ENCODE results near the gene USP14. TPM values are rescaled to one million over a fixed set of nuclear protein-coding genes. Genes with fewer than 3 reads are reported as not detected.

Gene USP14
- total RNA-seq, 1 donor from 2014 or later: 60.1 TPM

GRCh38 chr18:231563-231962, 73.2 kb downstream of the USP14 start:
- H3K27ac Mint-ChIP-seq (ENCODE audit: unreplicated experiment): no peak overlapping the region
- H3K9me3 Mint-ChIP-seq (ENCODE audit: unreplicated experiment): no peaks in the 10 kb centered on the region
- H3K36me3 Mint-ChIP-seq (ENCODE audit: low read depth, unreplicated experiment): peaks cover 5% of the 10 kb centered on the region
- no peak overlapping the region for H3K4me3 Mint-ChIP-seq (ENCODE audit: unreplicated experiment)
- no peaks in the 10 kb centered on the region for H3K4me1 Mint-ChIP-seq (ENCODE audit: unreplicated experiment)
- TF ChIP-seq, protein P1, sequence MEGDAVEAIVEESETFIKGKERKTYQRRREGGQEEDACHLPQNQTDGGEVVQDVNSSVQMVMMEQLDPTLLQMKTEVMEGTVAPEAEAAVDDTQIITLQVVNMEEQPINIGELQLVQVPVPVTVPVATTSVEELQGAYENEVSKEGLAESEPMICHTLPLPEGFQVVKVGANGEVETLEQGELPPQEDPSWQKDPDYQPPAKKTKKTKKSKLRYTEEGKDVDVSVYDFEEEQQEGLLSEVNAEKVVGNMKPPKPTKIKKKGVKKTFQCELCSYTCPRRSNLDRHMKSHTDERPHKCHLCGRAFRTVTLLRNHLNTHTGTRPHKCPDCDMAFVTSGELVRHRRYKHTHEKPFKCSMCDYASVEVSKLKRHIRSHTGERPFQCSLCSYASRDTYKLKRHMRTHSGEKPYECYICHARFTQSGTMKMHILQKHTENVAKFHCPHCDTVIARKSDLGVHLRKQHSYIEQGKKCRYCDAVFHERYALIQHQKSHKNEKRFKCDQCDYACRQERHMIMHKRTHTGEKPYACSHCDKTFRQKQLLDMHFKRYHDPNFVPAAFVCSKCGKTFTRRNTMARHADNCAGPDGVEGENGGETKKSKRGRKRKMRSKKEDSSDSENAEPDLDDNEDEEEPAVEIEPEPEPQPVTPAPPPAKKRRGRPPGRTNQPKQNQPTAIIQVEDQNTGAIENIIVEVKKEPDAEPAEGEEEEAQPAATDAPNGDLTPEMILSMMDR (IDR thresholded peaks at IDR 0.05; ENCODE audit: unreplicated experiment): no peak
- no peak for DNase-seq (ENCODE audit: low spot score)
- H3K27me3 Mint-ChIP-seq (ENCODE audit: unreplicated experiment): peaks cover 2% of the 10 kb centered on the region

GRCh38 chr18:240175-240574, 81.8 kb downstream of the USP14 start:
- no peak overlapping the region for H3K27ac Mint-ChIP-seq (ENCODE audit: unreplicated experiment)
- no peak for DNase-seq (ENCODE audit: low spot score)
- TF ChIP-seq, protein P1 (IDR thresholded peaks at IDR 0.05; ENCODE audit: unreplicated experiment): no peak
- no peaks in the 10 kb centered on the region for H3K27me3 Mint-ChIP-seq (ENCODE audit: unreplicated experiment)
- H3K36me3 Mint-ChIP-seq (ENCODE audit: low read depth, unreplicated experiment): peaks cover 26% of the 10 kb centered on the region
- no peaks in the 10 kb centered on the region for H3K4me1 Mint-ChIP-seq (ENCODE audit: unreplicated experiment)
- H3K4me3 Mint-ChIP-seq (ENCODE audit: unreplicated experiment): no peak overlapping the region
- no peaks in the 10 kb centered on the region for H3K9me3 Mint-ChIP-seq (ENCODE audit: unreplicated experiment)

DNA sequence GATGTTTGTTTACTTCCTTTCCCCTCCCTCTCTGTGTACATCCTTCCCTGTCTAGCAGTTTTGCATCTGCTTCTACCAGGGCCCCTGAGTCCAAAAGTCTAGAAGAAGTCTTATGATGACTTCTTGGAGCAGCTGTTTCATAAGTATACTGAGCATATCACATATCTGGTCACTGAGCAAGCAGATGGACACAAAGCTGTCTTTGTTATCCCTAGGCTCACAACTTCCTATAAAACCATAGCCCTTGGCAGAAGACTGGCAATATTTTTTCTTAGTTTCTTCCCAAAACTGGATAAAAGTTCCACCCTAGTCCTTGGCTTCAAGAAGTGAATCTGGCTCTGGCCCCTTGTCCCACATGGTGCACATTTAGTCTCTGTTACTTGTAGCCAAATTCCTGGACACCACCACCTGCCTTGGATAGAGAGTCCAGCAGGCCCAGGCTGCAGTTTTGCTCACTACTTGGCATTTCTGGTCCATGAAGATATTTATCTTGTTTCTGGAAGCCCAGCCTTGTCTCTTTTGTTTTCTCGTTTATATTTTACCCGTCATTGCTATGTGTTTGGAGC, 87.0 kb downstream of the USP14 start:
- Mint-ChIP-seq H3K27ac (ENCODE audit: unreplicated experiment) (no peak overlapping the region), H3K4me1 (ENCODE audit: unreplicated experiment) (no peaks in the 10 kb centered on the region)

GRCh38 chr18:248053-248452, 89.7 kb downstream of the USP14 start:
- peaks cover 38% of the 10 kb centered on the region for H3K36me3 Mint-ChIP-seq (ENCODE audit: low read depth, unreplicated experiment)
- peak overlapping the region; percentile 48 for H3K4me3 Mint-ChIP-seq (ENCODE audit: unreplicated experiment)

More for the DNA sequence above, 87.0 kb downstream of the USP14 start:
- Mint-ChIP-seq H3K27me3 (ENCODE audit: unreplicated experiment) (no peaks in the 10 kb centered on the region), H3K9me3 (ENCODE audit: unreplicated experiment) (no peaks in the 10 kb centered on the region), H3K4me3 (ENCODE audit: unreplicated experiment) (no peak overlapping the region), H3K36me3 (ENCODE audit: low read depth, unreplicated experiment) (peaks cover 40% of the 10 kb centered on the region)
- no peak for DNase-seq (ENCODE audit: low spot score)
- TF ChIP-seq, protein P1 (IDR thresholded peaks at IDR 0.05; ENCODE audit: unreplicated experiment): no peak

GRCh38 chr18:250685-251084, 92.3 kb downstream of the USP14 start:
- Mint-ChIP-seq H3K27me3 (ENCODE audit: unreplicated experiment) (no peaks in the 10 kb centered on the region), H3K27ac (ENCODE audit: unreplicated experiment) (no peak overlapping the region), H3K4me1 (ENCODE audit: unreplicated experiment) (no peaks in the 10 kb centered on the region), H3K4me3 (ENCODE audit: unreplicated experiment) (no peak overlapping the region), H3K36me3 (ENCODE audit: low read depth, unreplicated experiment) (peaks cover 31% of the 10 kb centered on the region), H3K9me3 (ENCODE audit: unreplicated experiment) (no peaks in the 10 kb centered on the region)
- TF ChIP-seq, protein P1 (IDR thresholded peaks at IDR 0.05; ENCODE audit: unreplicated experiment): no peak
- DNase-seq (ENCODE audit: low spot score): no peak

More at GRCh38 chr18:248053-248452, 89.7 kb downstream of the USP14 start:
- Mint-ChIP-seq H3K4me1 (ENCODE audit: unreplicated experiment) (no peaks in the 10 kb centered on the region), H3K27me3 (ENCODE audit: unreplicated experiment) (no peaks in the 10 kb centered on the region), H3K9me3 (ENCODE audit: unreplicated experiment) (no peaks in the 10 kb centered on the region), H3K27ac (ENCODE audit: unreplicated experiment) (no peak overlapping the region)
- no peak for DNase-seq (ENCODE audit: low spot score)
- TF ChIP-seq, protein P1 (IDR thresholded peaks at IDR 0.05; ENCODE audit: unreplicated experiment): no peak
